Stimulated activated naive CD4-positive, alpha-beta T cell (primary cell): ENCODE measurements around the gene SHANK3.

Source experiments
- DNase-seq, 6 experiments: peaks; one replicate each; lab custom pipeline; 2025; lab: John Stamatoyannopoulos, UW

SHANK3 gene

DNA sequence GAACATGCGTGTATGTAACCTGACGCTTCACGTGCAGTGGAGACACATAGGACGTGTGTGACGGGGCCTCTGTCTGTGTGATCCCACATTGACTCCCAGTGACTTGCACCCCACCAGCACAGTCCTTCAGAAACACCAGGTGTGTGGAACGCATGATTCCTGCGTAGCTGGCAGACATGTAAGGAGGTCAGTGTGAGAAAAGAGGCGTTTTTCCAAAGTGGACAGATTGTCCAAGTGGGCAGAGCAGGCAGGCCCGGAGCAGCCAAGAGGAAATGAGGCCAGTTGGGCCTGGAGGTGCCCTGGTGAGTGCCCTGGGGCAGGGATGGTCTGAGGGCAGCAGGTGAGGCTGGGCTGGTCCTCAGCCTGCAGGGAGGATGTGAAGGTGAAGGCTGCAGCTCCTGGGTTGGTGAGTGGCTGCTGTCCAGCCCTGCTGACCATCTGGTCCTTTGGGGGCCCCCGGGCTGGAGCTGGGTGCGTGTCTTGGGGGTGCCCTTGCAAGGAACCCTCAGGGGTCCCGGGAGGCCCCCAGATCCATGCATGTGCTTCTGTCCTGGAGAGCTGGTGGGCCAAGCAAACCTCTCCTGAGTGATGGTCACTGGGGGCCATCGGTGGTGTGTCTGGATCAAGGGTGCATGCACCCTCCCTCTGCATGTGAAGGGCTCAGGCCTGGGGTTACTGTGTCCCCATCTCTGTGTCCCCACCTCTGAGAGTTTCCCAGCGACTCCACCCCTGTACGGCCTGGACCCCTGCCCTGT is 26.6 kb downstream of the SHANK3 start:
- no peak for DNase-seq

DNA sequence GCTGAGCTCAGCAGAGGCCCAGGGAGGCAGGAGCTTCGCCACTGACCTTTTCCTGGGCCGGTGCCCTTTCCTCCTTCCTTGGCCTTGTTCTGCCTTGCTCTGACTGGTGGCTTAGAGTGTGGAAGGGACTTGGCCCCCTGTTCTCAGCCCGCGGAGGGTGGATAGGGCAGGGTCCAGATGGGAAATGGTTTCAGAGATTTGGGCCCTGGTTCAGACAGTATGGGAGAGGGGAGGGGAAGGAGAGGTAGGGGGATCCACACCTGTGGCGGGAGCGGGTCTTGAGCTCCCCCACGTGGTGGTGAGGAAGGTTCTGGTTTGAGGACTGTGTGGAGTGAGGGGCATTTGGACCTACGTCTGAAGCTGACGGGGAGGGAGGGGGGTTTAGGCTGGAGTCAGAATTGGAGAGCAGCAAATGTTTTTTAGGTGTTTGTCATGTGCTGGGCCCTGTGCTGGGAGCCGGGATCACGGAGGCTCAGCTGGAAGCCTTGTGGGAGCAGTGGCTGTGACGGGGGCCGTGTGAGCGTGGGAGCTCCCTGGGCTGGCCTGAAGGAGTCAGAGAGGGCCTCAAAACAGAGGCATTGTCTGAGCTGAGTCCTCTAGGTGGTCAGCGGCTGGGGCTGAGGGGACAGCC is 27.2 kb downstream of the SHANK3 start:
- no peak for DNase-seq

DNA sequence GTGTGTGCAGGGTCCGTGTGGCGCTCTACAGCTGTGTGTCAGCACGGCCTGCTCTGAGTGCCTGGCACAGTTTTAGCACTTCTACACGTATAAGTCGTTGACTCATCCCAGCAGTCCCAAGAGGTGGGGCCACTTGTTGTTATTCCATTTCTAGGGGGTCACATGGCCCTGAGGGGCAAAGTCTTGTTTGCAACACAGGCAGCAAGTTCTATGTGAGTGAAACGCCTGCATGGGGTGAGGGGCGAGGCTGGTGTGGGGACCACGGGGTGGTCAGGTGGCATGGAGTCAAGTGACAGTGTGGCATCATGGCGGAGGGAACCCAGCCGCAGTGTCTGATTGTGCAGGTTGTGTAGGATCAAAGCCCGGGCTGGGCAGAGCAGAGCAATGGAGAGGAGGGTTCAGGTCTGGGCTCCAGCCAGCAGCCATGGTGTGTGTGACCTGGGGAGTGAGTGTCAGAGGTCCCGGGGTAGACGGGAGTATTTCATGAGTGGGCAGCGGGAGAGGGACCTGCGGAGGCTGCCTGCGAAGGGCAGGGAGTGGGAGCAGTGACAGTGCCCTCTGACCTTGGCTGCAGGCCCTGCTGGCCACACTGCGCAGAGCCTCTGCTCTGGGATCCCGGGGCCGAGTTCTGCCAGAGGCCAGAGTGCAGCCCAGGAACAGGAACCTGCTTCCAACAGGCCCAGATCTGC is 27.9 kb downstream of the SHANK3 start:
- DNase-seq = no peak

DNA sequence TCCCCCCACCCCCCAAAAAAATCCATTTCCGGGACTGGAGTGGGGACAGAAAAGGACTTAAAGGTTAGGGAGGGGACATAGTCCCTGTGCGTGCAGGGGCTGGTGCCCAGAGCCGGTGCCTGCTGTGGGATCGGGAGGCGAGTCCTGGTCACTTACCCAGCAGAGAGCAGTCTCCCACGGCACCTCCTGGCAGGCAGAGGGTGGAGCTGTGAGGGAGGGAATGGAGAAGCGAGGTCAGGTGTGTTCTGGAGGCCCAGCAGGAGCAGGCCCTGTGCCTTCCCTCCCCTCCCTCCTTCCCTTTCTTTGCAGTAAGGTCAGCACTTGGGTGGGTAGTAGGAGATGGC is 28.4 kb downstream of the SHANK3 start:
- no peak for DNase-seq

DNA sequence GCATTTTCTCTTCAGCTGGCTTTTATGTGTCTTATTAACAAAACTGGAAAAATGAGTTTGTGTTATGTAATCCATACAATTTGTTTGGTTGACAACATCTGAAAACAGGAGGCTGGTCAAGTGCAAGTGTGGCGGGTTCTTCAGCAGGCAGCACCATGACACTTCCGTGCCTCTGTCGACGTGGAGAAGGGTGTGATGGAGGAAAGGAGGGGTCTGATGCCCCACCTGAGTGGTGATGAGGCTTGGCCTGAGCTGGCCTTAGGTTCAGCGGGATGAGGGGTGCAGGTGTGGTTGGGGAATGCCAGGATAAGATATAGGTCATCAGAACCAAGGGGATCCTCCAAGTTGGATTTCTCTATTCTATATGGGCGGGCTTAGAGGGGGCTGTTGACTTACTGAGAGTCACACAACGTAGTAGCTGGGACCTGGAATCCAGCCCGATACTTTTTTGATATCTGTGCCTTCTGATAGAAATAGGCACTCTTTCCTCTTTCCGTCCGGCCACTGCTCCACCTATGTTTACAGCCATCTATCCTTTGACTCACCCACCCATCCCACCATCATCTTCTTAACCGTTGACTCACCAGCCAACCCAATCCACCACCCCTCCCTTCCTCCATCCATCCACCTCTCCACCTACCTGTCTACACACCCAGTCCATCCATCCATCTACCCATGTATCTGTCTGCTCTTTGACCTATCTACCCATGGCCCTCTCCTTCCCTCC is 29.0 kb downstream of the SHANK3 start:
- no peak for DNase-seq

DNA sequence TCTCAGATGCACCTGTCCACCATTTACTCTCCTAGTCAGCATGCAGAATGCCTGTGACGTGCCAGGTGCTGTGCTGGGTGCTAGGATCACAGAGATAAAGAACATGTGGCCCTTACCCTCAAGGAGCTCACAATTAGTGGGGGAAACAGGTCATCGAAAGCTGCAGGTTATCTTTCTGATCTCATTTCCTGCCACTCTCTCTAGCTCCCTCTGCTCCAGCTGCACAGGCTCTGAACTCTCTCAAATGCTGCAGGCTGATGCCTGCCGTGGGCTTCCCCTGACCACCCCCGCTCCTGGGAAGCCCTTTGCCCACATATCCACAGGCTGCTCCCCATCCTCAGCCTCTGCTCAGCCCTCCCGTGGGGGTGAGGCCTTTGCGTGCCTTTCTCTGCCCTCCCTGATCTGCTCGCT is 29.6 kb downstream of the SHANK3 start:
- DNase-seq = no peak

DNA sequence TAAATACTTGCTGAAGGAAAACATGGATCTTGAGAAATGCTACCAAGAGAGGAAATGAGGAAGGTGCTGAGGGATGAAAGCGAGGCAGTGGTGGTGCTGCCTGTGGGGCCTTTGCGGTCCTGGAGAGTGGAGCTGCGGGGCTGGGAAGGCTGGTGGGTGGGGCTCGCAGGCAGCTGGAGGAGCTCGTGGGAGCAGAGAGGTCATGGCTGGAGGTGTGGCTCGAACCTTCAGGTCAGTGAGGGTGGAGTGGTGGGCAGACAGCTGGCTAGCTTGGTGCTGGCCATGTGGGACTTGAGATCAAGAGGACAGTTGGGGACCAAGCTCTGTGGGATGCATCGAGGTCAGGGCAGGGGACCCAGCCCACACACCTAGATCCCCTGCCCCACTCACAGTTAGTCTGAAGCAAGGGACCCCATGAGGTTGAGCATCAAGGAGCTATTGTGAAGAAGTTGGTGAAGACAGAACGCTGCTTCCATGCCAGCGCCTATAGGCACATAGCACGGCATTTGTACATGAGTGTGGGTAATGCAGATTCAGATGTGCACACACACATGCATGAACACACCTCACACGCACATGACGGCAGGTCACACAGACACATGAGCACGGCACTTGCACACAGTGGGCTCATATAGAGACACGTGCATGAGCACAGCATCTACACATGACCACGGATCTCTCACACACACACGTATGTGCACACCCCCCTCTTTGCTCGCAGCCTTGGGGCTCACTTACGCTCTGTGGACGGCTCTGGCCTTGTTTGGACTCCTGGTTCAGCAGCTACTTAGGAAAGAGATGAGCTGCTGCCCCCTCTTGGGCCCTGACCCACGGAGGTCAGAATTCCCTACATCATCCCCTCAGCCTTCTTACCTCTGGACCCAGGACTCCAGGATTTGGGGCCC is 30.4 kb downstream of the SHANK3 start:
- DNase-seq = no peak

DNA sequence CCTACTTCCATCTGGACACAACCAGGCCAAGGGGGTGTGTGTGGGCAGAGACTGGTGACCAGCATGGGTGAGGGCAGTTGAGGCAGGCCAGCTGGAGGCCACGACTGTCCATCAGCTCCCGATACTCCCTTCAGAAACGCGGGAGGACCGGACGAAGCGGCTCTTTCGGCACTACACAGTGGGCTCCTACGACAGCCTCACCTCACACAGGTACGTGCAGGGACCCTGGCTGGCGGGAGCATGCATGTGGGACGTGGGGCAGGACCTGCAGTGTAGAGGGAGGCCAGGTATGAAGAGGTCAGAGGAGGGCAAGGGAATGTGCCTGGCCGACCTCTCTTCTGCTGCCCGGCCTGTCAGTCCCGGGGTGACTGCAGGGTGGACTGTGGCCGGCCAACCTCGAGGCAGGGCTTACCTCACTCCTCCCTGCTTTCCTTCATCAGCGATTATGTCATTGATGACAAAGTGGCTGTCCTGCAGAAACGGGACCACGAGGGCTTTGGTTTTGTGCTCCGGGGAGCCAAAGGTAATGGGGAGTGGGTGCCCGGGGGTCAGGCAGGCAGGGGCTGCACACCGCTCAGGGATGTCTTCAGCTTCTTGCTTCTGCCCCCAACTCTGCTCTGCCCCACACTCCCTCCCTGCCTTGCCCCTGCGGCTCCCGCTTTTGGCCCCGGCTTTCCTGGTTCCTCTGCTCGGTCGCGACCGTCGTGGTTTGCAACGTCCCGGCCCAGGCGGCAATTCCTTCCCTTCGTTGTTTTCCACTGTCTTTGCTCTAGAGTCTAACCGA is 31.3 kb downstream of the SHANK3 start:
- DNase-seq = no peak

DNA sequence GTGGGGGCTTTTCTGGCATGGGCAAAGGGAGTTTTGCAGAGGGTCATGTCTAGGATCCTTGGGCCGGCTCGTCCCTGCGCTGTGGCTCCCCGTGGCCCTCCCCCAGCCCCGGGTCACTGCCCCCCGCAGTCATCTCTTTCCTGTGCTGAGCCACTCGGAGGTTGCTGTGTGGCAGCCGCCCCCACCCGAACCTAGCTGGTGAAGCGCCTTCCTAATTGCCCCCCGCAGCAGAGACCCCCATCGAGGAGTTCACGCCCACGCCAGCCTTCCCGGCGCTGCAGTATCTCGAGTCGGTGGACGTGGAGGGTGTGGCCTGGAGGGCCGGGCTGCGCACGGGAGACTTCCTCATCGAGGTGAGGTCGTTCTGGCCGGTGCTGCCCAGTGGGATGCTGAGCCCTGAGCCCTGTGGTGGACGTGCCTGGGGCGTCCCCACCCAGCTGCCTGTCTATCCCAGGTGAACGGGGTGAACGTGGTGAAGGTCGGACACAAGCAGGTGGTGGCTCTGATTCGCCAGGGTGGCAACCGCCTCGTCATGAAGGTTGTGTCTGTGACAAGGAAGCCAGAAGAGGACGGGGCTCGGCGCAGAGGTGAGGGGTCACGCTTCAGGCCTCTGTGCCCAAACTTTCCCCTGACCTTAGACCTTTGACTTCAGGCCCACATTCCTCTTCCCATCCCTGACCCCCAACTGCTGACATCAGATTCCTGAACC is 32.0 kb downstream of the SHANK3 start:
- DNase-seq = no peak

DNA sequence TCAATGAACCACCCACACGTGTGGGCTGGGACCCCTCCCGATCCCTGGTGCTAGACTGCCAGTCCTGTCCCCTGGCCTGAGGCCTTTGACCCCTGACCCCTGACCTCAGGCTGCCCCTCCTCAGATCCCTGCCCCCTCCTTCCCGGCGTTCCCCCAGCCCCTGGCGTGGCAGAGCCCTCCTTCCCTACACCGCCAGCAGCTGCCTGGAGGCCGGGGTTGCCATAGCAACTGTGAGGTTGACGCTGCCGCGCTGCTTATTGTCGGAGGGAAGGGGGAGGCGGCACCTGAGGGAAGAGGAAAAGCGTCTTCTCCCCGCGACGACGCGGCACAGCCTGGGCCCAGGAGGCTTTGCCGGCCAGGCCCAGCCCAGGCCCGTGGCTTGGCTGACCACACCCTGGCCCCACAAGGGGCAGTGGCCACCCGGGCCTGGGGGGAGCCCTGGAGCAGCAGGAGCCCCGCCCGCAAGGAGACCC is 32.6 kb downstream of the SHANK3 start:
- no peak for DNase-seq

DNA sequence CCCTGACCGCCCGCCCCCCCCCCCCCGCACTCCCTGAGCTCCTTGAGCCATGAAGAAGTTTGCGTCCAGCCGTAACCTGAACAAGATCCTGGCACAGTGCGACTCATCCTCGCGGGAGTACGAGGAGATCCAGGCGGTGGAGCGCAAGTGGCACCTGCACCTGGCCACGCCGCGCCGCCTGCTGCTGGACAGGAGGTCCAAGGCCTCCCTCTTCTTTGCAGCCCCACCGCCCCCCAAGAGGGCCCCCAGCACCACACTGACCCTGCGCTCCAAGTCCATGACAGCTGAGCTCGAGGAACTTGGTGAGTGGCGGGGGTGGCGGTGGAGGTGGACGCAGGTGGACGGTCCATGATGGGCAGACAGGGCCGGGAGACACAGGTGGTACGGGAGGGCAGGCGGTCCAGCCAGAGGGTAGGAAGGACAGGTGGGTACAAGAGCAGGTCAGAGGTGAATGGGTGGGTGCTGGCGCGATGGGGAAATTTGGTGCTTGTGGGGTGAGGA is 33.3 kb downstream of the SHANK3 start:
- no peak for DNase-seq

DNA sequence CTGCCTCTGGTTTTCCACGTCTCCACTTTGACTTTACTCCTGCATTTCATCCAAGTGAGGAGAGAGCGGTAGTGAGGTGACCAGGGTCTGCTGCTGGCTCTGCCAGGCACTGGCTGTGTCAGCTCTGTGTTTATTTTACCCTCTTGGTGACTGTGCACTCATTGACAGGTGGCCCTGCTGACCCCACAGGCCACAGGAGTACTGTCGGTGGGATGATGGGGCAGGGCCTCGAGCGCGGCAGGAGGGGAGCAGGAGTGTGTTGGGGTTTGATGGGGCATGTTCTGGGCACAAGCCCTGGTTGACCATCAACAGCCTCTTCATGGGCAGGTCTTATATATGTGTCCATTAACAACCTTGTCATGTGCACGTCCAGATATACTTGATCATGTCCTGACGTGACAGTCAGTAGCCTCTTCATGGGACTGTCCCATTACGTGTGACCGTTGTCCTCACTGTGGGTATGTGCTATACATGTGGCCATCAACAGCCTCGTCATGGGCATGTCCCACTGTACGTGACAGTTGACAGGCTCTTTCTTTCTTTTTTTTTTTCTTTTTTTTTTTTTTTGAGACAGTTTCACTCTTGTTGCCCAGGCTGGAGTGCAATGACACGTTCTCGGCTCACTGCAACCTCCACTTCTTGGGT is 34.0 kb downstream of the SHANK3 start:
- no peak for DNase-seq

DNA sequence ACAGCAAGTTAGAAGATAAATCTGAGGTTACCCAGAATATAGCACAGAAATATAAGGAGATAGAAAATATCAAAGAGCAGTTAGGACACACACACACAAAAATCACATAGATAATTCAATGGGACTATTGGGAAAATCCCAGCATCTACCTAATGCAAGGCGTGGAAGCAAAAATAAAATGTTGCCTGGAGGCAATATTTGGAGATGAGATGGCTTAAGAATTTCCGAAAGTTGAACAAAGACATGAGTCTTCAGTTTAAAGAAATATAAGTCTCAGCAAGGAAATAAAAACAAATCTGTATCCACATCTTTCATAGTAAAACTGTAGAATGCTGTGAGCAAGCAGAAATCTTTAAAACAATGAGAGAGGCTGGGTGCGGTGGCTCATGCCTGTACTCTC is 35.9 kb downstream of the SHANK3 start:
- no peak for DNase-seq

DNA sequence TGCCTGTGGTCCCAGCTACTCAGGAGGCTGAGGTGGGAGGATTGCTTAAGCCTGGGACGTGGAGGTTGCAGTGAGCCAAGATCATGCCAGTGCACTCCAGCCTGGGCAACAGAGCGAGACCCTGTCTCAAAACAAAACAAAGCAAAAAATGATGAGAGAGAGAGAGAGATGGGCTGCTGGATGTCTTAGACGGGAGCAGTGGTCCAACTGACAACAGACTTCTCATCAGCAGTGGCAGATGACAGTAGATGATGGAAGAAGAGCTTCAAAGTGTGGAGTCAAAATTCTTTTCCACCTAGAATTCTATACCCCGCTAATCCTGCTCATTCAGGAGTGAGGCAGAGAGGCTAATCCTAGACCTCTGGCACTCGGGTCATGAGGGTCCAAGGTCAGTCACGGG is 36.4 kb downstream of the SHANK3 start:
- DNase-seq = no peak

DNA sequence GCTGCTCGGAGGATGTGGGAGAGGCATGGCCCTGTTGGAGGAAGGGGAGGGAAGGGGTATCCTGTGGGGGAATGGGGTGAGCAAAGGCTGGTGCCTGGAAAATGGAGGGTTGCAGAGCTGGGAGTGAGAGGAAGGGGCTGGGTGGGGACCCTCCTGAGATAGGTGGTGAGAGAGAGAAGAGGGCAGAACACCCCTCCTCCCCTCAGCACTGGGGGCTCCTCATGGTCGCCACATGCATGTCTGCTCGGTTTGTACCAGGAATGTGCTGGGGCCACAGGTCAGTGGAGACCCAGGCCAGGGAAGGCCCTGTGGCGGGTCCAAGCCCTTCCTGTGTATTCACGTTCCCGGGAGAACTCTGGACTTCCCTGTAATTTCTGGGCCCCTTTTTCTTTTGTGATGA is 37.6 kb downstream of the SHANK3 start:
- DNase-seq = no peak

DNA sequence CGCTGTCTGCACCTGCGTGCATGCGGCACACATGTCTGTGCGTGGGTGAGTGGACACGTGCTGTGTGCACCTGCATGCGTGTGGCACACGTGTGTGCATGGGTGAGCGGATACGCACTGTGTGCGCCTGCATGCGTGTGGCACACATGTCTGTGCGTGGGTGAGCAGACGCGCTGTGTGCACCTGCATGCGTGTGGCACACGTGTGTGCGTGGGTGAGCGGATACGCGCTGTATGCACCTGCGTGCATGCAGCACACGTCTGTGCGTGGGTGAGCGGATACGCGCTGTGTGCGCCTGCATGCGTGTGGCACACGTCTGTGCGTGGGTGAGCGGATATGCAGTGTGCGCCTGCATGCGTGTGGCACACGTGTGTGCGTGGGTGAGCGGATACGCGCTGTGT is 38.3 kb downstream of the SHANK3 start:
- no peak for DNase-seq

DNA sequence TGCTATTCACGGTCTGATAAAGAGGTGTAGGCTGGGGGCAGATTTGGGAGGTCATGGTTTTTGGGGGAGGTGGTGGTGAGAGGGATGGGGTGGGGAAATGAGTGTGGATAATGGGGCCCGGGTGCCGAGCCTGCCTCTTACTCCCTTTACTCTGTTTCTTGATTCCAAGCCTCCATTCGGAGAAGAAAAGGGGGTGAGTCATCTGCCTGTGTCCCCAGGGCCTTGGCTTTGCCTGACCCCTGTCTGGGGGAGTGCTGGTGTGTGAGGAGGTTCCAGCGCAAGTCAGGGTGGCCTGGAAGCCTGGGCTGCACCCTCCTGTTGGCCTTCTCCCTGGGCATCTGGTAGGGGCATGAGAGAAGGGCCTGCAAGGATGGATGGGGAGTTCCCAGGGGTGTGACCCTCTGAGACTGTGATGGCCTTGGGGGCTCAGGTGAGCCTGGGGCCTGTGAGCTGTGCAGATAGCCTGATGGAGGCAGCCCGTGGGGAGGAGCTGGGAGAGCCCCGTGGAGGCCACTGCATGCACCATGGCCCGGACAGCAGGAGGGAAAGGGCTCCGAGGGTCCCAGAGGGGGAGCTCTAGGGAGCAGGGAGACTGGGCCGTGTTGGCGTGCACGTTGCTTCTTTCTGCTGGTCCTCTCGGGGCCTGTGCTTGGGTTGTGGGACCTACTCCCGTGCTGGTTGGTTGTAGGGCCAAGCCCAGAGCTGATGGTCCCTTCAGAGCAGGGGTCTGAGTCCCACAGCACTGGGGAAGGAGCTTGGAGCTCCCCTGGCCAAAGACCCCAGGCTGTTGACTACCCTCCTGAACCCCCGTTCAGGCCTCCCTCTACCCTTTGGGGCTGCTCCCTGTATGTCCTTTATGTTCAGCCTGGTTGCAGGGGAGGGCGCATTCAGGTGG is 39.1 kb downstream of the SHANK3 start:
- no peak for DNase-seq

DNA sequence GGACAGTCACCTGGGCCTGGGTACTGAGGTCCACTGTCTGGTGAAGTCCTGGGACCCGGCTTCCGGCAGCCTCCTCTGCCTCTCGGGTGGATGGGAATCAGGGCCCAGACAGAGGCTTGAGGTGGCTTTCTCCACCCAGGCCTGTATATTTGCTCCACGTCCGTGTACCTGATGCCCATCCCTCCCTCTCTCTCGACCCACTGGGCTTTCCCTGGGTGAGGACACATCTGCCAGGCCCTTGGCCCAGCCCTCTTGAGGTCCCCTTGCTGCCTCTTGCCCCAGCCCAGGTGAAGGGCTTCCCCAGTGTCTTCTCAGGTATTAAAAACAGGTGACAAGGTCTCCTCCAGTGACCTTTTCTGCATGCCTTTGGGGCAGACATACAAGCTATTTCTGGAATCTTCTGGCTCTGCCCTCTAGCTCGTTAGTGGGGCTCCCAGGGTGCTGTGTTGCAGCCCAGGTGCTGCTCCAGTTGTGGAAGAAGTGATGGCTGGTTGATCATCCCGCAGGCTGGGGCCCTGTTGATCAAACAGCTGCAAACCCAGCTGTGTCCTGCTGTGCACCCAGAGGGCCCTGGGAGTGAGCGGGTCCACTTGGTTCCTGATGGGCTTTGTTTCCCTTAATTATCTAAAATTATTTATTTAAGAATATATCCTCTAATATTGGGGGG is 39.9 kb downstream of the SHANK3 start:
- DNase-seq = no peak
